ENCODE data around the gene SPAG17.

DNA sequence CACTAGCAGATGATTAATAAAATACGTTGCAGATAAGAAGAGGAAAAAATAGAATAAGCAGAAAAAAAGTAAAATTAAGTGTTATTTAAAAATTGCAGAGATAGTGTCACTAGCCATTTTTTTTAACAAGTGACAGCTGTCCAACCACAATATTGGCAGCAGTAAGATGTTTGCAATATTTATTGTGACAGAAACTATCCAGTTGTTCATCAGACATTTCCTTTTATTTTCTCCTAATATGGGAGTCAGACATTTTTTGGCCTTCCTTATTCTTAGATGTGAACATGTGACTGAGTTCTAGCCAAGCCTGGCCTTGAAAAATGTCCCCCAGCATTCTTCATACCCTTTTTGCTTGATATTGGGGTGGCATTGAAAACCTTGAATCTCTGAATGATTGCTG lies 3.4 kb upstream of the SPAG17 start:
- TF ChIP-seq CTCF (IDR thresholded peaks at IDR 0.05; ENCODE audit: insufficient read depth, low read length, poor library complexity, severe bottlenecking) (no peak), EZH2phosphoT487 (conservative IDR thresholded peaks at IDR 0.05; ENCODE audit: low read length) (no peak)
